HT-29 (cell line): ENCODE data around the gene CBX2. TPM values are rescaled to one million over a fixed set of nuclear protein-coding genes. Genes with fewer than 3 reads are reported as not detected.
"Not testable (repeated sequence)": the region's sequence is repeated elsewhere in the genome, so short reads cannot be mapped to it uniquely, and the experiment has no call there.

Source experiments
- DNase-seq: peaks from one replicate; pipeline ENCODE4 v3.0.0-alpha.2; 2015; ENCODE audit warnings: low spot score
- total RNA-seq: library from RNA; depleted of rRNA; stranded (reverse); fragments of >200 nt; shearing (Covaris generic); gene quantifications from 2 replicates; pipeline ENCODE4 v1.2.3, GENCODE V29; 2014

The CBX2 gene
- total RNA-seq, 1 experiment from 2014 or later: 13.4 TPM

DNA sequence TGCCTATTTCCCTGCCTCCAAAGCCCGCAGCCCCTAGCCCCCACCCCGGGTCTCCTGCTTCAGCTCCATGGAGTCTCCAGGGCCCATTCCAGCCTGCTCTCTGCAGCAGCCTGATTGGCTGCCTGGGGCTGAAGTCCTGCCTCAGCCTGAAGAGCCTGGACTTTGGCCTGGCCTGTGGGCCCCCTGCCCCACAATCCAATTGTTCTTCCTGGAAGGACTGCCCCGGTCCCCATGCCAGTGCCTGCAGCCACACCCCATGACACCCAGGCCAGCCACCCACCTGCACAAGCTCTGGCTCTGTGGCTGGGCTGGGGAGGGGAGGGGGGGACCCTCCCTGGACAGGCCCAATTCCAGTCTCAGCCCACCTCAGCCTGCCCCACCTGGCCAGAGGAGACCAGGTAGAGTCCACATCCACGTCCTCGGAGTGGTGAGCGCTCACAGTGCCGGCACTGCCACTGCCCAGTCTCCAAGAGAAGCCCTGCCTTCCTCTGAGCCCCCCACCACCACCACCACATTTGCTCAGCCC lies 34.9 kb upstream of the CBX2 start:
- DNase-seq: no peak

DNA sequence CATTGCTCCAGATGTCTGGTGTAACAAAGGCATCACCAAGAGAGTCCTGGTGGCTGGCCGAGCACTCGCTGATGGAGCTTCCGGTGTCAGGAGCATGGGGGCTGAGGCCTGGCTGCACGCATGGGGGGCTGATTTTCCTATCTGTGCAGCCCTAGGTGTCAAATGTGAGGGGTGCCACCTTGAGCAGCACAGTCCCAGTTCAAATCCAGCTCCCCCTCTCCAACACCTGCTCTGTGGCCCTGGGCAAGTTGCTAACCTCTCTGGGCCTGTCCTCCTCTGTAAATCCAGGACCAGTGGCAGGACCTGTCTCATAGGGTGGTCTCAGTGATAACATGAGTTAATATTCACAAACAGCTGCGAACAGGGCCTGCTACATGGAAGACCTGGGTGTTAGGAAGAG lies 34.3 kb upstream of the CBX2 start:
- no peak for DNase-seq

DNA sequence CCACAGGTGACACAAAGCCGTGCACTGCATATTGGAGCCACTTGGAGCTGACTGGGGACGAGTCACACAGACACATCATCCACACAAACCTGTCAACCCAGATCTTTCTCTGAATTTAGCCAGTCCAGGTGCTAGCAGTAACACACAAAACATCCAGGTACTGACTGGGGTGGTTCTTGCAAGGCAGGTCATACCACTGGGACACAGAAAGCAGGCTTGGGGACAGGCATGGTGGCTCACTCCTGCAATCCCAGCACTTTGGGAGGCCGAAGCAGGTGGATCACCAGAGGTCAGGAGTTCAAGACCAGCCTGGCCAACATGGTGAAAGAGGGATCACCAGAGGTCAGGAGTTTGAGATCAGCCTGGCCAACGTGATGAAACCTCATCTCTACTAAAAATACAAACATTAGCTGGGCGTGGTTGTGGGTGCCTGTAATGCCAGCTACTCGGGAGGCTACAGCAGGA lies 32.3 kb upstream of the CBX2 start:
- DNase-seq: no peak

DNA sequence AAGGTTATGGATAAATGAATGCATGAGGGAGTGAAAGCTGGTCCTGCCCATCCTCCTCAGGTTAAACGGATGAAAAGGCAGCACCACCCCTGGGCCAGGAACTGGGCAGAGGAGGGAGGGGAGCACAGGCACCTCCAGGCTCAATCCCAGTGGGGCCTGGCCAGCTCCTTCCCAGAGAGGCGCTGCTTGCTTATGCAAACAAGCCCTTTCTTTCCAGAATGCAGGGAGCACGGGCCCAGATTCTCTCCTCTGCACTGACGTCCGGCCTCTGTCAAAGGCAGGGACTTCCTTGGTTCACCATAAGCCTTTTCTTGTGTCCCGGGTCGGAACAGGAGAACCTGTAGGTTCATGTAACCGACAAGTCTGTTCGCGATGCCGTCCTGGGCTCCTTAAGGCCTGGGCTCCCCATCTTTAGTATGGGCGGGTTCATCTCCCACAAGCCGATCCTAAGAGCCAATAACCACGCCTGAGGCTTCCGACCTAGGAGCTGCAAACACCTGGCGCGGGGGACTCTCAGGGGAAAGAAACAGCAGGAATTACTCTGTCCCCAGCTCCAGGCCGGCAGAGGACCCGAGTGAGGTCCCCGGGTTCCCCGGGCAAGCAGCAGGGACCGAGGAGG lies 30.9 kb upstream of the CBX2 start:
- DNase-seq: no peak

DNA sequence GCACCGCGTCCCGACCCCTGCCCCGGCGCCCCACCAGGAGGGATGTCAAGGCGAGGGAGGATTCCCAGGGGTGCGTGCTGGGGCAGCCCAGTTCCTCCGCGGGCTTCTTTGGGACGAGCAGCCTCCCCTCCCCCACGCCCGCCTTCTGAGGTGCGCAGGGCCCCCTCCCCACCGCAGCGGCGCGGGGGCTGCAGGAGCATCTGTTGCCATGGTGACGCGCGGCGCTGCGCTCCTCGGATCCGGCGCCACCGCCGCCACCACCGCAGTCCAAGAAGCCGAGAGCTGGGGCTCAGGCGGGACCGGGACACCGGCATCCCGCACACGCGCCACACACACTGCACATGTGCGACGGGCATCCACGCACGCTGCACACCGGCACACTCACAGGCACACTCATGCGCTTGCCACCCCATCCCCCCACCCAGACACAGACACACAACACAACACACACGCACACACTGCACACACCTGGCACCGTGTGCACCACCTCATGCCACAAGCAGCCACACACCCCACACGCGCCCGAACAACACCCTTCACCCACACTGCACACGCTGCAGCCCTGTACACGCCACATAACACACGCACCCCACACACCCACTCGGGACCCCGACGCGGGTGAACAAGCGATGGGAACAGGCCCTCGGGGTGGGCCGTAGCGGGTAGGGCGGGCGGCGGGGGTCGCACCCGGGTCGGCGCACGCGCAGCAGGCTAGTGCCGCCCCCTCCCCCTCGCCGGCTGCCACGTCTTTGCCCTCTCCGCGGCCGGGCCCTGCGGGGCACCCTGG lies 30.2 kb upstream of the CBX2 start:
- no peak for DNase-seq

DNA sequence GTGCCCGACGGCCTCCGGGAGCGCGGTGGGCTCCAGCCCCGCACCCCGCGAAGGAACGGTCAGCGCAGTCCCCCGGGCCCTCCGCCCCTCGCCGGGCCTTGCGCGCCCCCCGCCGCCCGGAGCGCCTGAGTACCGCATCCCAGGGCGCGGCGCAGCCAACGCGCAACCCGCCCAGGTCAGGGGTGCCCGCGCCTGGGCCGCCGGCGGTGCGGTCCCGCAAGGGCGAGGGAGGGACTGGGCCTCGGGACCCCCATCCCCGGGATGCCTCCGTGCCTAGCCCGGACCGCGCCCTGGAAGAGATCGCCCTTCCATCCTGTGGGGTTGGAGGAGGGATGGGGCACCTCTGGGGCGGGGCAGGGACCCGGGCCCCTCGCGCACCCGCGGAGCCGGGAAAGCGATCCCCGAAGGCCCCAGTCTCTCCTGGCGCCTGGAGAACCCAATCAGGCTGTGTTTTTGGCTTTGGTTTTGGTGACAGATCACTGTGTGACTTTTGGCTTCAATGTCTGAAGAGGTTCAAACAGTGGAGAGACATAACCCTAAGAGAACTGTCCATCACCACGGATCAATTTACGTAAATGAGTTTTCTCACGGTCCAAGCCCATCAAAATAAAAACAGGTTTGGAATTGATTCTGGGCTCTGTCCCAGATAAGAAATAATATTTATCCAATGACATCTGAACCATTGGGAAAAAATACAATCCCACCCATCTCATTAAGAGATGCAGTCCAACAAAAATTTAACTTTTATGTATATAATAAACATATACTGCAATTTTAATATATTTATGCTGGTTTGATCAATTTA lies 29.5 kb upstream of the CBX2 start:
- DNase-seq: no peak

DNA sequence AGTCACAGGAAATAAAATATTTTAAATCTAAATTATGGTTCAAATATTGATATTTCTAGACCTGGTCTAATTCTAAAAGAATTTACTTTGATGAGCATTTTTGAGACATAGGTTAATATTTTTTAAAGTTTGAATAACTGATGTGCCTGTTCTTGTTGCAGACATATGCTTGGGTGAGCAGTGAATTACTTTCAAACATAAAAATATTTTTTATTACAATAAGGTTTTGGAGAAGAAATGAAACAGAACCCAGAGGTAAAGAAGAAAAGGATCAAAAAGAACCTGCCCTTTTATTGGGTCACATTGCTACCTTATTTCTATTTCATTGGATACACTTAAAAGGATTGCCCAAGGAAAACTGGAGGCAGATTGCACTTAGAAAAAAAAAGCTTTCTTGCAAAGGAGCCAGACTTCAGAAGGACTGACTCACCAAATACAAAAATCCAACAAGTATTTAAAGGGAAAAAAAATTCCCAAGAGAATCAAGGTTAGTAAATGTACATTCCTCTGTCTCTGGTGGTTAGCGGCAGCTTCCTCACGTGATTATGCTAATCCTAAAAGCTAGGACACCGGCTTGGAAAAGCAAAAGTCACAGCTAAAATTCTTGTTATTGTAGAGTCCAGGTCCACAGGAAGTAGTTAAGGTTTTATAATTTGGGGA lies 28.7 kb upstream of the CBX2 start:
- DNase-seq: no peak

DNA sequence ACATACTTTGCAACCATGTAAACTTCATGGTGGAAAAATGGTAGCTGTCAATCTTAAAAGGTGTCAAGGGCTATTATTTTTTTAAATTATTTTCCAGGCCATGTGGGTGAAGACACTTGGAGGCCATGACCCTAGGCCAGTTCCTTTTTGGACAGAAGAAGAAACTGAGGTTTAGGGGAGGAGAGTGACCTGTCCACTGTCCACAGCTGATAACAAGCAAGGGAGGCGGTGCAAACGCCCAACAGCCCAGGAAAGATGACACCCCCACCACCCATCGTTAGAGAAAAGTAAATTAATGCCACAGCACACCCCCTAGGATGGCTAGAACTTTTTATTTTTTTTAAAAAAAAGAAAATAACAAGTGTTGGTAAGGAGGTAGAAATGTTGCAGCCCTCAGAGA lies 28.0 kb upstream of the CBX2 start:
- DNase-seq: no peak

DNA sequence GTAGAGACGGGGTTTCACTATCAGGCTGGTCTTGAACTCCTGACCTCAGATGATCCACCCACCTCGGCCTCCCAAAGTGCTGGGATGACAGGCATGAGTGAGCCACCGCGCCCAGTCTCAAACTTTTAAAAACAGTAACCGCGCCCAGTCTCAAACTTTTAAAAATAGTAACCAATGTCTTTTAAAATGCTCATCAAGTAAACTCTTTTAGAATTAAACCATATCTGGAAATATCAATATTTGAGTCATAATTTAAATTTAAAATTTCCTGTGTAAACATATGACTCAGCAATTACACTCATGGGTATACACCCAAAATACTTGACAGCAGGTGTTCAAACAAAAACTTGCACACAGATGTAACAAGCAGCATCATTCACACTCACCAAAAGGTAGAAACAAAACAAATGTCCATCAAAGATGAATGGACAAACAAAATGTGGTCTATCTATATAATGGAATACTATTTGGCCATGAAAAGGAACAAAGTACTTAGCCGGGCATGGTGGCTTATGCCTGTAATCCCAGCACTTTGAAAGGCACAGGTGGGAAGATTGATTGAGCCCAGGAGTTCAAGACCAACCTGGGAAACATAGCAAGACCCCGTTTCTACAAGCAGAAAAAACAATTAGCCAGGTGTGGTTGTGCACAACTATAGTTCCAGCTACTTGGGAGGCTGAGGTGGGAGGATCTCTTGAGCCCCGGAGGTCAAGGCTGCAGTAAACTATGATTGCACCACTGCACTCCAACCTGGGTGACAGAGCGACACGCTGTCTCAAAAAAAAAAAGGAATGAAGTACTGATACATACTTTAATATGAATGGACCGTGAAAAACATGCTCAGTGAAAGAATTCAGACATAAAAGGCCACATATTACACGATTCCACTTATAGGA lies 27.1 kb upstream of the CBX2 start:
- no peak for DNase-seq

DNA sequence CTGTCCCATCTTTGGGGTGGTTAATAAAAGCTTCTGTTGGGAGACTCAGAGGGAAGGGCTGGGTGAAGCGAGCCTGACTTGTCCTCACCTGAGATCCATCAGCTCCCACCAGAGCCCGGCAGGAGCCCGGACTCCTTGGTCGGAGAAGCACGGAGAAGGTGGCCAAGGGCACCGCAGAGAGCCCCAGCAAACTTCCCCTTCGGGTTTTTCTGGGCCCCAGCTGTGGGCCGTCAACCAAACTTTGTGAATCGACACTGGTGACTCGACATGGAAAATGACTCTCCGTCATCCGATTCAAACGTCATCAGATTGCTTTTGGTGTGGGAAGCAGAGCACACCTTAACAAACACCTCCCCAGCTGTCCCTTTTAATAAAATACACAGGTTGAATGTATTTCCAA lies 25.8 kb upstream of the CBX2 start:
- DNase-seq: no peak

DNA sequence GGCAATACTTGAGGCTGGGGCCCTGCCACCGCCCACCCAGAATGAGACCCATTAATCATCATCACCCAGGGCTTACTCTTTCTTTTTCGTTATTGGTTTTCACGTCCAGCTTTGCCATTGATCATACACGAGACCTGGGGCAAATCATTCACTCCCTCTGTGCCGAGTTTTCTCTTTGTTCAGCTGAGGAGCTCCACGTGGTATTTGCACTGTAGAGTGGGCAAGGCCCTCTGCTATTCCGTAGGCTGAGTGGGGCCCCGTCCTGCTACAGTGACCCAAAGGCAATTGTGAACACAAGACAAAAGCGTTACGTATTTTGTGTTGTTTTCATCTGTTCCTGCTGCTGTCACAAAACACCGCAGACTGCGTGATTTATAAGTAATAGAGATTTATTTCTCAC lies 23.6 kb upstream of the CBX2 start:
- no peak for DNase-seq

DNA sequence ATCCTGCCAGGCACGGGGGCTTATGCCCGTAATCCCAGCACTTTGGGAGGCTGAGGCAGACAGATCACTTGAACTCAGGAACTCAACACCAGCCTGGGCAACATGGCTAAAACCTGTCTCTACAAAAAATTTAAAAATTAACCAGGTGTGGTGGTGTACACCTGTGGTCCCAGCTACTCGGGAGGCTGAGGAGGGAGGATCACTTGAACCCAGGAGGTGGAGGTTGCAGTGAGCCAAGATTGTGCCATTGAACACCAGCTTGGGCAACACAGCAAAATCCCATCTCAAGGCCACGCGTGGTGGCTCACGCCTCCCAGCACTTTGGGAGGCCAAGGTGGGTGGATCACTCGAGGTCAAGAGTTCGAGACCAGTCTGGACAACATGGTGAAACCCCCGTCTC lies 23.0 kb upstream of the CBX2 start:
- DNase-seq: not testable (repeated sequence)

DNA sequence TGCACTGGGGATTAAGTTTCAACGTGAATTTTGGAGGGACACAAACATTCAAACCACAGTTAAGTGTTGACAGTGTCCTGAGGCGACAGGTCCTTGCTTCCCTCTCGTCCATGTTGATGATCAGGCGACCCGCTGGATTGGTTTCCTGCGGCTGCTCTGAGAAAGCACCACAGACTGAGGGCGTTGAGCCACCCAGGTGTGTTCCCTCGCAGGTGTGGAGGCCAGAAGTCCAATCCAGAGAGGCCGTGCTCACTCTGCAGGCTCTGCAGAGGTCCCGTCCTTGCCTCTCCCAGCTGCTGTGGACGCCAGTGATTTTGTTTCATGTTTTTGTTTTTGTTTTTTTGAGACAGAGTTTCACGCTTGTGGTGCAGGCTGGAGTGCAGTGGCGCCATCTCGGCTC lies 22.4 kb upstream of the CBX2 start:
- no peak for DNase-seq

DNA sequence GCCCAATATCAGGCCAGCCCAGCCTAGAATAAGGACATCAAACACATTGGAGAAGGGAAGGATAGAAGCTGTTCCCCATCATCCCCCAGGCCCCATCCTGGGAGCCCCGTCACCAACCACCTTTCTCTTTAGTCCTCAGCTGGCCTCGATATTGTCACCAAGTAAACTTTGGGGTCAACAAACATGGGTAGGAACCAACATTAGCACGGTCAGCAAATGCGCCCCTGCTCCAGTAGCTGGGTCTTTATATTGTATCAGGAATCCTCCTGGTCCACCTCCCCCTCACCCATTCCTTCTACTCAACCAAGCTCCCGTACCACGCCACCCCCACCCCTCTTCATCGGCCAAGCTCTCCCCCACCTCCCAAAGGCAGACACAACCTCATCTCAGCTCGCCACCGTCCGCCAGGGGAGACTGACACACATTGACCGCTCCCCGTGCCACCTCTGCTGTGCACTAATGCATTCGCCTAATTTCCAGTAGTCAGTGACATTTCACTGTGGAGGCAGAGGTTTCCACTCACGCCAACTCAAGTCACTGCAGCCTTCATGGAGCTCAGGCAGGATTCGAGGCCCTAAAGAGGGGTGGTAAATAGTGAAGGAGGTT lies 20.7 kb upstream of the CBX2 start:
- no peak for DNase-seq

DNA sequence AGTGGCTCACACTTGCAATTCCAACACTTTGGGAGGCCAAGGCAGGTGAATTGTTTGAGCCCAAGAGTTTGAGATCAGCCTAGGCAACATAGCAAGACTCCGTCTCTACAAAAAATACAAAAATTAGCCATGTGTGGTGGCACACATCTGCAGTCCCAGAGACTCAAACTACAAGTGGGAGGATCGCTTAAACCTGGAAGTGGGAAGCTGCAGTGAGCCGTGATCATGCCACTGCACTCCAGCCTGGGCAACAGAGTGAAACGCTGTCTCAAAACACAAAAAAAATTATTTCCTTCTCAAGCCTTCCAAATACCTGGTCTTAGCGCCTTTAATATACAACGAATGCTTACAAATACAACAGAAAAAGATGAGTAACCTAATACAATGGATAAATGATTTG lies 19.7 kb upstream of the CBX2 start:
- no peak for DNase-seq

DNA sequence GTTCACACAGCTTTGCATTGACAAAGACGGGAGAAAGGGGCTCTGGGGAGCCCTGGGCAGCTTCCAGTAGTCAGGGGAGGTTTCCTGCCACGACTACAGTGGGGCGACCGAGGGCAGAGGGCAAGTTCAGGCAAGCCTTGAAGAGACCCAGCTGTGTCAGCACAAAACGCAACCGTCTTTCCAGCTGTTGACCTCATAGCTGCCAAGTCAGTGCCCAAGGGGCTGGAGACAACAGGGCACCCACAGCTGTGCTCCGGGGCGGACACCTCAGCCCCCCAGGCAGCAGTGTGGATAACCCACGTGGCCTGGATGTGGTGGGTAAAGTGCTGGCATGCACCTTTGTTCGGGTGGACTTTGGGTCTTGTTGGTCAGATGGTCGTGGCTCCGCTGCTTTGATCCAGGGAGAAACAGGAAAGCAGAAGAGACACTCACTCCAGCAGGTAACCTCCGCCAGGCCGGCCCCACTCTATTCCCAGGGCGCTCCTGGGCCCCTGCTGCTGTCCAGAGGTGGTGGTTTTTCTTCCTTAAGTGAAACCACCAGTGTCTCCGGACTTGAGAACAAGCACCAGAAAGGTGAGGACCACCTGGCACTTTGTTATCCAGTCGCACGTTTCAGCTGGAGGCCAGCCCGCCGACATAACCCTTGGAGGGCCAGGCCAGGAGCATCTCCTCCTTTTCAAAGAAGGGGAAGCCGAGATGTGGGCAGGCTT lies 17.6 kb upstream of the CBX2 start:
- no peak for DNase-seq

DNA sequence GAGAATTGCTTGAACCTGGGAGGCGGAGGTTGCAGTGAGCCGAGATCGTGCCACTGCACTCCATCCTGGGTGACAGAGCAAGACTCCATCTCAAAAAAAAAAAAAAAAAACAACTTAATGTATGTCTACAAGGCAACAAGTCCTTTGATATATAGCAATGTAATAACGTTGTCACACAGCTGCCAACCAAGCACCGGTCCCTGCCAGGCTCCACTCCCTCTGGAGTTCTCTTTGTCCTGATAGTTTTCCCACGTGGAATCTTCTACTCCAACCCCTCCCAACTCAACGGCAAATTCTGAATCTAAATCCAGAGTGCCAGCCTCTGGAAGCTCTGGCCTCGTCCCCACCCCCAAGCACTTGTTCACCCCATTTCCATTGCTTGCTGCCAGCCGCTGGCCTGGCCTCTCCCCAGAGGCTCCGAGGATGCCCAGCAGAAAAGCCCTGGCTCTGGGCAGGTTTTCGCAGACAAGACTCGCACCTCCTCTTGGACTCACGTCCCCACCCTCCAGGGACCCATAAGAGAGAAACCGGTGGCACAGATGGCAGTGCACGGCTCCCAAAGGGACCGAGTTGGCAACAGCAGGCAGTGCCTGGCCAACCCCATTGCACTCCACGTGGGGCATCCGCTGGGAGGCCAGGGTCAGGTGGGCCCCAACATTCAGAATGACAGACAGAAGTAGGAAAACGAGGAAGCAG lies 15.9 kb upstream of the CBX2 start:
- no peak for DNase-seq

DNA sequence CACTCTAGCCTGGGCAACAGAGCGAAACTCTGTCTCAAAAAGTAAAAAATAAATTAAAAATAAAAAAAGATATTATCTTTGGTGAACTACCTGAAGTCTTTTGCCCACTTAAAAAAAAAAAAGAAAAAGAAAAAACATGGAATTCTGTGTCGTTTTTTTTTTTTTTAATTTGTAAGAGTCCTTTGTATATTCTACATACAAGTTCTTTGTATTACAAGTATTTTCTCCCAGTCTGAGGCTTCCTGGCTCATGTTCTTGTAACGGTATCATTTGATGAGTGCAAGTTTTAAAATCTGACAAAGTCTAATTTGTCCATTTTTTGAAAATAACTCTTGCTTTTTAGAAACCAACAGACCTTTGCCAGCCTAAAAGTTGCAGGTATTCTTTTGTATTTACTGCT lies 12.2 kb upstream of the CBX2 start:
- no peak for DNase-seq
